Measurements from ENCODE around the gene FRRS1.
"Not testable (repeated sequence)": the region's sequence is repeated elsewhere in the genome, so short reads cannot be mapped to it uniquely, and the experiment has no call there.

The FRRS1 gene, protein sequence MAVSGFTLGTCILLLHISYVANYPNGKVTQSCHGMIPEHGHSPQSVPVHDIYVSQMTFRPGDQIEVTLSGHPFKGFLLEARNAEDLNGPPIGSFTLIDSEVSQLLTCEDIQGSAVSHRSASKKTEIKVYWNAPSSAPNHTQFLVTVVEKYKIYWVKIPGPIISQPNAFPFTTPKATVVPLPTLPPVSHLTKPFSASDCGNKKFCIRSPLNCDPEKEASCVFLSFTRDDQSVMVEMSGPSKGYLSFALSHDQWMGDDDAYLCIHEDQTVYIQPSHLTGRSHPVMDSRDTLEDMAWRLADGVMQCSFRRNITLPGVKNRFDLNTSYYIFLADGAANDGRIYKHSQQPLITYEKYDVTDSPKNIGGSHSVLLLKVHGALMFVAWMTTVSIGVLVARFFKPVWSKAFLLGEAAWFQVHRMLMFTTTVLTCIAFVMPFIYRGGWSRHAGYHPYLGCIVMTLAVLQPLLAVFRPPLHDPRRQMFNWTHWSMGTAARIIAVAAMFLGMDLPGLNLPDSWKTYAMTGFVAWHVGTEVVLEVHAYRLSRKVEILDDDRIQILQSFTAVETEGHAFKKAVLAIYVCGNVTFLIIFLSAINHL

DNA sequence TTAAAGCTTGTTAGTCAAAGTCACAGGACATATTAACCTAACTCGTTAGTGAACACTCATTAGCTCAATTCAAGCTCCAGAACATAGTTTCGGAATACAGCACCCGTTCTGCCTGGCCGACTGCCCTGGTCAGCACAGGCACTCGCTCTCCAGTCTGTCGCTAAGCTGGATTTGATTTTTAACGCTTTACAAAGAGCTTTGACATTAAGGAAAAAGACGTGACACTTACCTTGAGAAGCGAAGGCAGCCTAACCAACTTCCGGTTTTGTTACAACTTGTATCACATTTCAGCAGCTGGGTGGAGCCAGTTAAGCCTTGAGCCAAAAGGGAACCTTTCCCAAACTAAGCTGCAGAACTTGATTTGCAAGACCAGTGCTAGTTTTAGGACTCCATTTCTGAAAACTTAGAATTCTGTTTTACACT, at the start of gene FRRS1:
Gene FRRS1, minus strand, starts transcription at position 258 of the 423 bp plus-strand sequence. CDS start 17,867 bp downstream, outside the sequence.
- DNase-seq (ENCODE audit: low read depth): no peak

DNA sequence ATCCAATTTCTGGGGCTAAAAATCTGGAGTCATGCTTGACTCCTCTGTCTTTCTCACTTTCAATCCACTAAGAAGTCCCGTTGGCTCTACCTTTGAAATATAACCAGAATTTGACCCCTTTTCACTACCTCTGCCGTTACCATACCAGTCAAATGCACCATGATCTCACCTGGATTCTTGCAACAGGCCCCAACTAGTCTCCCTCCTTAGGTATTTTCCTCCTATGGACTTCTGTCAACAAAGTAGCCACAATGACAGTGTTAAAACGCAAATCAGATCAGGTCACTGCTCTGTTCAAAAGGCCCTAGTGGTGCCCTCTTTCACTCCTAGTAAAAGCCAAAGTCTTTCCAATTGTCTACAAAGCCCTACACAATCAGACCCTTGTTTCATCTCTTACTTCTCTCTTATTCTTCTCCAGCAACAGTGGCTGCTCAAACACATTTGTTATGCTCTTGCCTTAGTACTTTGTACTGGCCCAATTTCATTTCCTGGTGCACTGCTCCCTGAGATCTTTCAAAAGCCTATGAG, 48.0 kb upstream of the FRRS1 start:
- no peak for DNase-seq (ENCODE audit: low read depth)

DNA sequence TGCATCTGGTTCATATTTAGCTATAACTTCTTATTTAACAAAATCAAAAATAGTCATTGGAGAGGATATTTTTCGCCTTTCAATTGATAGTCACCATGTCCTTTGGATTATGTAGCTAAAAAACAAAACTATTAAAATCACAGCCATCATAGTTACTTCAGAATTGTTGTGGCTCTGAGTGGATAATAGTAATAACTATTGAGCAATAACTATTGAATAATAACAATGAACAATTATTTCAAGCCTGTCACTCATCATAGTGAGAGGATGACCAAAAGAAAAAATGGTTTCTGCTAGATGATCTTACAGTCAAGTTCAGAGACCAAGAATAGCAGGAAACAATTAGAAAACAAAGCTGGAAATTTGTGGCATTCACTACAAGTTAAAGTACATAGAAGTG, 45.3 kb upstream of the FRRS1 start:
- no peak for DNase-seq (ENCODE audit: low read depth)

DNA sequence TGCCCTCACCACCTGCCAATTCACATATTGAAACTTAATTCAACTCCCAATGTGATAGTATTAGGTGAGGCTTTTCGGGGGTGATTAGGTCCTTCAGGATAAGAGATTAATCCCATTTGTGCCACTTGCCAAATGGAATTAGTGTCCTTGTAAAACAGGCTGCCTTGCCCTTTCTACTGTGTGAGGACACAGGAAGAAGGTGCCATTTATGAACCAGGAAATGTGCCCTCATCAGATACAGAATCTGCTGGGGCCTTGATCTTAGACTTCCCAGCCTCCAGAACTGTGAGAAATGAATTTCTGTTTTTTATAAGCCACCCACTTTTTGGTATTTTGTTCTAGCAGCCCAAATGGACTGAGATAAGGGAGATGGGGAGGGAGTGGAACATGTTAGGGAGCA, 44.6 kb upstream of the FRRS1 start:
- DNase-seq (ENCODE audit: low read depth): no peak

DNA sequence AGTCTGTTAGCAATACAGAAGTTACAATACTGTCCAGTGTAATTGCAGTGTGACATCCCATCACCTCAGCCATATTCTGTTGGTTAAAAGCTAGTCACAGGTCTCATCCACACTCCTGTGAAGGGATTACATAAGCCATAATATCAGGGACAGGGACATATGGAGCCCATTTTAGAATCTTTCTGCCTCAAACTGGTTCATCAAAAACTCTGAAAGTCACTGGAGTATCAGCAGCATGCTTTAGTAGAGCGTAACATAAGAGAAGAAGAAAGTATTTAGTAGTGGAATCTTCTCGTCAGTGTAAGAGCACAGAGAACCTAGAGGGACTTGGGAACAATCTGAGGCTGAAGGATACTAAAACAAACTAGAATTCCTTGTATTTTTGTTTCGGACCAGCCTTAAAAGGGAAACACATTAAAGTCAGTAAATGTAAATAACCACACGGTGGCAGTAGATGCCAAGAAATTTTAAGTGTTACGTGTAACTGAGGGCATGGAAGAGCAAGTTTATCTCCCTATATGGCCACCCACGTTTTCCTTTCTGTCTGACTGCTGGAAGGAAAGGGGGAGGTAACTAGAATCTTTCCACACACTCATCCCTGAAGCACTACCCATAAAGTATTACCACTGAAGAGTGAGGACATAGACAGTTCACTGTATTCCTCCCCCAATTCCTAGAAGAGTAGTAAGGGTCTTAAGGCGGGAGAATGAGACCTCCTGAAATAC, 42.1 kb upstream of the FRRS1 start:
- DNase-seq (ENCODE audit: low read depth): no peak

DNA sequence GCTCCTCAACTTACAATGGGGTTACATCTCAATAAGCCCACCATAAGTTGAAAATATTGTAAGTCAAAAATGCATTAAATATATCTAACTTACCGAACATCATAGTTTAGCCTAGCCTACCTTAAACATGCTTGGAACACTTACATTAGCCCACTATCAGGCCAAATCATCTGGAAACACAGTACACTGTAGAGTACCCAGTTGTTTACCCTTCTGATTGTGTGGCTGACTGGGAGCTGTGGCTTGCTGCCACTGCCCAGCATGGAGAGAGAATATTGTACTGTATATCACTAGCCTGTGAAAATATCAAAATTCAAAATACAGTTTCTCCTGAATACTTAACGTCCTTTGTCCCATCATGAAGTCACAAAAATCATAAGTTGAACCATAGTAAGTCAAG, 40.4 kb upstream of the FRRS1 start:
- no peak for DNase-seq (ENCODE audit: low read depth)

DNA sequence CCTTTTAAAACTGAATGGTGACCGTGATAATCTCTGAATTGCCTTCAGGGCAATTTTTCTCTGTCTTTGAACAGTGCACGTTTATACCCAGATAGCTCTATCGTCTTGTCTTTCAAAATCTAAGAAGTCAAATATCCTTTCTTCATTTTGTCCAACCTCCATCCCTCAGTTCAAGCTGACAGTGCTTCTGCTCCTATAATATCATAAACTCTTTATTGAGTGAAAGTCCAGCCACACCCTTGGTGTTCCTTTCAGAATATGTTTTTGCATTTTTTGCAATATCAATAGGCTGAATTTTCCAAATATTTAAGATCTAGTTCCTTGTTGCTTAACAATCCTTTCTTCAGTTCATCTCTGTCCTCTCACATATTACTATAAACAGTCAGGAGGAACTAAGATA, 35.1 kb upstream of the FRRS1 start:
- DNase-seq (ENCODE audit: low read depth): no peak

DNA sequence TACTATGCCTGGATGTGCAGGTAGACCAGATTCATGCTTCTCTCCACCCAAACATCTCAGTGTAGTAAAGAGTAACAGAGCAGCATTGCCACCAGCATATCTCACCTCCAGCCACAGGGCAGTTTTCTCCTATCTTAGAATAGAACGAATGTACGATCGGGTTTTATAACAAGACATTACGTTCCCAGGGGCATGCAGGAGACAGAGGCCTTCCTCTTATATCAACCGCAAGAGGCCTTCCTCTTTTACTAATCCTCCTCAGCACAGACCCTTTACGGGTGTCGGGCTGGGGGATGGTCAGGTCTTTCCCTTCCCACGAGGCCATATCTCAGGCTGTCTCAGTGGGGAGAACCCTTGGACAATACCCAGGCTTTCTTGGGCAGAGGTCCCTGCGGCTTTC, 27.4 kb upstream of the FRRS1 start:
- not testable (repeated sequence) for DNase-seq (ENCODE audit: low read depth)

DNA sequence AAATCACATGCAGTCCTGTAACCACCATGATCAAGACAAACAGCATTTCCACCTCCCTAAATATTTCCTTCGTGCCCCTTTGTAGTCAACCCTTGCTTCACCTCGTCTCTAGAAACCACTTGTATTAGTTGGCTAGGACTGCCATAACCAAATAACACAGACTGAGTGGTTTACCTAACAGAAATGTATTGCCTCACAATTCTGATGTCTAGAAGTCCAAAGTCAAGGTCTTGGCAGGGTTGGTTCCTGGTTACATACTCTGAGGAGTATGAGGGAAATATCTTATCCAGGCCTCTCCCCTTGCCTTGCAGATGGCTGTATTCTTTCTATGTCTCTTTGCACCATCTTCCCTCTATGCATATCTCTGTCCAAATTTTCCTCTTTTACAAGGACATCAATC, 23.3 kb upstream of the FRRS1 start:
- no peak for DNase-seq (ENCODE audit: low read depth)

DNA sequence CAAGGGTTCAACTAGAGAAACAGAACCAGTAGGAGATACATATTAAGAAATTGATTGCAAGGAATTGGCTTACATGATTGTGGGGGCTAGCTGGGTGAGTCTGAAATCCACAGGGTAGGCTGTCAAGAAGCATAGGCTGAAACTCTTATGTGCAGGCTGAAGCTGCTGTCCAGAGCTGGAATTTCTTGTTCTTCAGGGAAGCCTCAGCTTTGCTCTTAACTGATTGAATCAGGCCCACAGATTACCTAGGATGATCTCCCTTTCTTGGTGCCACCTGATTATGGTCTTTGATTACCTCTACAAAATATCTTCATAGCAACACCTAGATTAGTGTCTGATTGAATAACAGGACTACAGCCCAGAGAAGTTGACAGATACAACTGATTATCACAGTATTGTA, 22.5 kb upstream of the FRRS1 start:
- no peak for DNase-seq (ENCODE audit: low read depth)

DNA sequence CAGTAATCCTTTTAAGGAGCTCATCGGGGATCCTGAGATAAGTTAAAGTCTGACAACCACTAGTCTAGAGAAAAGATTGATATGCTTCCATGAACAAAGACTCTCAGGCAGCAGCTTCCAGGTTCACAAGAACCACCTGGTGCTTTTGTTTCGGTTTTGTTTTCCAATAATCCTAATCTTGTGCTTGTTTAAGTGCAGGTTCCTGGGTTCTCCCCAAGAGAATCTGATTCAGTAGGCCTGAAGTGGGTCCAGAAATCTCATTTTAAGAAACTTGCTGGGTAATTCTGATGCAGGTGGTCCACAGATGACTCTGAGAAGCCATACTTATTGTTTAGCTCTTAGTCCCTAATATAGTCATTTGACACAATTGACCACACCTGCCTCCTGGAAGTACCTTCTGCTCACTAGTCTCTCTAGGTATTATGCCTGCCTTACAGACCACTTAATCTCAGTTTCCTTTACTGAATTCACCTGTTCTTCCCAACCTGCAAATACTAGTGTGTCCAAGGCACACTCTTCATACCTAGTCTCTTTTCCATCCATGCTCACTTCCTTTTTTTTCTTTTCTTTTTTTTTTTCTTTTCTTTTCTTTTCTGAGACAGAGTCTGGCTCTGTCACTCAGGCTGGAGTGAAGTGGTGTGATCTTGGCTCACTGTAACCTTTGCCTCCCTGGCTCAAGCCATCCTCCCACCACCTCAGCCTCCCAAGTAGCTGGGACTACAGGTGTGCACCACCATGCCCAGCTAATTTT, 20.5 kb upstream of the FRRS1 start:
- no peak for DNase-seq (ENCODE audit: low read depth)

DNA sequence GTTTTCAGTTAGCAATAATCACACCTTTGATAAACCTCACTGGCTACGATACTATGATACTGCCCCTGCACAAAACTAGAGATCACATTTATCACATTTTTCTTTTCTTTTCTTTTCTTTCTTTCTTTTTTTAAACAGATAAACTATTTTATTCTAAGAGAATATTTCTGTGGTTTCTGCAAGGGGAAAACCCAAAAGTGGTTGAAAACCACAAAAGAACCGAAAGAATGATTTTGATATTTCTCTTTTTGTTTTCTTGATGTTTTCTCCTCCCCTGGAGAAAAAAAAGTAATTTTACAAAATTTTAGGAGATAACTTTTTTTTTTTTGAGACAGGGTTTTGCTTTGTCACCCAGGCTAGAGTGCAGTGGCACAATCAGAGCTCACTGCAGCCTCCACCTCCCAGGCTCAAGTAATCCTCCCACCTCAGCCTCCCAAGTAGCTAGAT, 18.4 kb upstream of the FRRS1 start:
- no peak for DNase-seq (ENCODE audit: low read depth)

DNA sequence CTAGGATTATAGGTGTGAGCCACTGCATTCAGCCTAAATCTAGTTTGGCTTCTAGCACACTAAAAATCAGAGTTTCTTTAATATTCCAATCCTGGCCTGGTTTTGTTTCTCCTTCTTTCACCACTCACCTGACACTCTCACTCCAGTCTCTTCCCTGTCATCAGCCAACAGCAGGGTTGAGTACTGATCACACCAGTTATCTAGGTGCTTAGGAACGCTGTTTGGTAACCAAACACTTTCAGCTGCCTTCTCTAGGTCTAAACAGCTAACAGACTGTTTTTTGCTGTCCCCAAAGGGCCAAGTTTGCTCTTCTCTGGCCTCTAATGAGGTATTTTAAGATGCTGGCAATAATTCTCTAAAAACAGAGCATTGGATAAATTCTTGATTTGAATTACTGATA, 17.7 kb upstream of the FRRS1 start:
- no peak for DNase-seq (ENCODE audit: low read depth)

DNA sequence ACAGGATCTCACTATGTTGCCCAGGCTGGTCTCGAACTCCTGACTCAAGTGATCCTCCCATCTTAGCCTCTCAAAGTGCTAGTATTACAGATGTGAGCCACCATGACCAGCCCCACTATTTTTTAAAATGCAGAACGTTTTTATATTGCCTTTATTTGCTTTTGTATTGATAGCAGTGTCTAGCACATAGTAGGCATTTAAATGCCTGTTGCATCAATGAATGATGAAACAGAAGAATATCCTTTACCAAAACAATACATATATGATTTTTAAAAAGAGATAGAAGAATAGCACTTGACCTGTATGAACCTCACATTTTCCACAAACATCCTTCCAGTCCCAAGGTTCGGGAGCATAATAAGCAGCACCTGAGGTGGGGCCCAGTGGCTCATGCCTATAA, 16.5 kb upstream of the FRRS1 start:
- no peak for DNase-seq (ENCODE audit: low read depth)

DNA sequence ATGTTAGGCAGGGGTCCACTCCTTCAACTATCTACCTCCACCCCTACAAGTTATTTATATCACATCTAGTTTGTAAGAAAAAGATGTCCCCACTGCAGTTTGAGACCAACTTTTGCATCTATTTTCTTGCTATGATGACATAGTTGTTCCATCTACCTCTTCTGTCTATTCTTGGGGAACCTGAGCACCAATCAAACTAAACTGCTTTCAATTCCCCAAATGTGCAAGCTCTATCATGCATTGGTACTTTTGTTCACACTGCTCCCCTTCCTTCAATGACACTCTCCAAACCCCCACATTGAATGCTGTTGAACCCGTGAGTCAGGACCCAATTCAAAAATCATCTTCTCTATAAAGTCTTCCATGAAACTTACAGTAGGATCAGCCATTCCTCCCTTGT, 16.0 kb upstream of the FRRS1 start:
- DNase-seq (ENCODE audit: low read depth): no peak

DNA sequence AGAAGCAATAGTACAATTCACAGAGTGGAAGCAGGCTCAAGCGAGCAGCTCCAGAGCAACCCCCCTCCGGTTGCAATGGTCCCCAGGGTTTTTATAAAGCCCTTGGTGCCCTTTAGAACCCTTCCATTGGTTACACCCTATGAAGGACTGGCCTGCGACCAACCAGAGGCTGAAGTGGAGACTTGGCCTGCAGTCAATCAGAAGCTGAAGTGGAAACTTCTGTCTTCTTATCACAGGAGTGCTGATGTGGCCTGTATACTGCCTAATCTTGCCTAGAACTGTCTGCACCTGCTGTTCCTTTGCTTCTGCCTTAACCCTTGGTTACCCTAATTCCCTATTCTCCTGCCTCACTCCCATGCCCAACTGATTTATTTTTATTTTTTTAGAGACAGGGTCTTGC, 15.4 kb upstream of the FRRS1 start:
- no peak for DNase-seq (ENCODE audit: low read depth)

DNA sequence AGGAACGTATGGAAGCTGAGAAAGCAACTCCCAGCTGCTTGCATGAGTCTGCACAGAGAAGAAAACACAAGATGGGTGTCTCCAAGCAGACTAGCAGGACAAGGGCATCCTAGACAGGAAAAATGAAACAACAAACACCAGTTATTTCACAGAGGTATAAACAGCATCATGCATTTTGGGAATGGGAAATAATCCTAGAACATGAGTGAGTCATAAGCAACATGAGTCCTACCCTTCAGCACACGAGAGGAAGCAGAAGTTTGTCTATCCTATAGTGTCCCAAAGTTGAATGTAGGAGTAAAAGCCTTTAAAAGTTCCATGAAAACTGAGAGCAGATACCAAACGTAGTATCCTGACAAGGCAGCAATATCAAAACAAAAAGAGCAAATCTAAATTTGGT, 11.3 kb upstream of the FRRS1 start:
- no peak for DNase-seq (ENCODE audit: low read depth)

DNA sequence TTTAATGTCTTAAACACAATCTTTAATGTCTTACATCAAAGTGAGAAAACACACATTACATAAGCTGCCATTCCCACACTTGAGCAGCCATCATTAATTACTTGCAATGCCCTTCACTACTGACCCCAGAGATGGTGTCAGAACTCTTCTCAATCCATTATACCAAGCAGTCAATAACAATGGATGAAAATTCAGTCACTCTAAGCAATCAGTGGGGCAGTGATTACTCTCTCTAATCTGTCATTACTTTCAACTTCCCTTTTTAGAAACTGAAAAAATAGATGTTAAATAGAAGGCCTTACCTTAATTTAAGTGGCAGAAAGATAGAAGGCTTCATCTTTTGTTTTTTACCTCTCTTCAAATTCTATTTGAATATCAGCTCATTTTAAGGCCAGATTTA, 9.7 kb upstream of the FRRS1 start:
- DNase-seq (ENCODE audit: low read depth): no peak

DNA sequence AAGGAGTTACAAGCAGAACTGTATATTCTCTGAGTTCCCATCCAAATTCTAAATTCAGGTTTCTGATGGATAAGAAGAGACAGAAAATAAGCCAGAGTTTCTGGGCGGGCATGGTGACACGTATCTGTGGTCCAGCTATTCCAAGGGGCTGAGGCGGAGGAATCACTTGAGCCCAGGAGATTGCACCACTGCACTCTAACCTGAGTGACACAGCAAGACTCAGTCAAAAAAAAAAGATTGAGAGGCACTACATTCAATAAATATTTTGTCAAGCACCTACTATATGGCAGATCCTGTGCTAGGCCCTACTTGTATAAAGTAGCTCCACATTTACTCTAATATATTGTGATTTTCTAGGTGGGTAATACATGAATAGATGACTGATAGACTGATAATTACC, 6.4 kb upstream of the FRRS1 start:
- no peak for DNase-seq (ENCODE audit: low read depth)

DNA sequence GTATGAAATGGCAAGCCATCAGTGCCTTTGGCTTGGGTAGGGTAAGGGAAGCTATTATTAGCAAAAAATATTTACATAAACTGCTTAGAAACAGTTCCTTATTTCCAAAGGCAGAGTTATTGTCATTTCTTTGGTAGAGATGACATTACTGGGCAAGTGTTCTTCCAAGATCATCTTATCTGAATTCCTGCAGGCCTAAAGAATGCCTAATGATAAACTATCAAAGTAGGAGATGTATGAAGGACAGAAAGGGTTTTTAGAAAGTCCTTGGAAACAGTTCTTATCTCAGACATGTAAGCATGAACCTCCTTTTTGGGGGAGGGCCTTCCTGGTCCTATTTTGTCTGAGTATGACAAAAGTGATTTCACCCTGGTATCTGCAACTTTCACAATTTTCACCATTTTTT, 5.1 kb upstream of the FRRS1 start:
- no peak for DNase-seq (ENCODE audit: low read depth)

DNA sequence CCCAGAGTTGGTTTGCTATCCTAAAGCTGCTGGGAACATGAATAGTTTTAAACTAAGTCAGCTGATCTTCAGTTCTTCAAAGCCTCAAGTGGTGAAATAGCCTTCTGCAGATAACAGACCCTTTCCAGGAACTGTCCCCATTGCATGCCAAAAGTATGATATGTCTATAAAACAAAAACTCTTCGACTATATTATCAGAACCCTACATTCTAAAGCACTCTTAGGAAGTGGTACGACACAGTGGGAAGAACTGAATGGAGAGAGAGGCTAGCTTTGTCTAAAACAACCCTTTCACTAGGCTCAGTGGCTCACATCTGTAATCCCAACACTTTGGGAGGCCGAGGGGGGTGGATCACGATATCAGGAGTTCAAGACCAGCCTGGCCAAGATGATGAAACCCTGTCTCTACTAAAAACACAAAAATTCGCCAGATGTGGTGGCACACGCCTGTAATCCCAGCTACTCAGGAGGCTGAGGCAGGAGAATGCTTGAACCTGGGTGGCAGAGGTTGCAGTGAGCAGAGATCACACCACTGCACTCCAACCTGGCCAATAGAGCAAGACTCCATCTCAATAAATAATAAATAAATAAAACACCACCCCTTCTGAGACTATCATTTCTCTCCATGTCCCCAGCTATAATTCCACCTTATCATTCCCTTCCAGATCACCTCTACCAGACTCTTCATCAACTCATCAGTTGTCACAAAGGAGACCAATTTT, 2.2 kb upstream of the FRRS1 start:
- no peak for DNase-seq (ENCODE audit: low read depth)

DNA sequence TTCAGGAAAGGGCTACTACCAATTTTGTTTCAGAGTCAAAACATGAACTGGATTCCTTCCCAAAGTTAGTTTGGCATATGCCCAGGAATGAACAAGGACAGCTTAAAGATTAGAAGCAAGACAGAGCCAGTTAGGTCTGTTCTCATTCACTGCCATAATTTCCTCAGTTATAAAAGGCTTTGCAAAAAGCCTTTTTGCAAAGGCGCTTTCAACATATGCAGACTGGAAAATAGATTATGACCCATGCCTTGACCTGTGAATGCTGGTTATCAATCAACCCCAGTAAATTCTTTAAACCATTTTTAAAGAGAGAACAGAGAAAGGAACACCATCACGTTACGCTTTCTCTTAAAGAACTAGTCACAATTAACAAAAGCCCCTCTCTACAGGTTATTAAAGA, 1.7 kb upstream of the FRRS1 start:
- DNase-seq (ENCODE audit: low read depth): no peak

Data from activated T-helper 9 cell treated with anti-CD3 and anti-CD28 coated beads, Interleukin-2, amount 50 U/mL, for 16 hours (primary cell).